HG03175 (cell line): ENCODE results near the gene SPATA21.
"Not testable (repeated sequence)": the region's sequence is repeated elsewhere in the genome, so short reads cannot be mapped to it uniquely, and the experiment has no call there.

Source experiments
- ATAC-seq: cut with Tn5 transposase; IDR thresholded peaks from one replicate; pipeline ENCODE4 v1.9.1; 2021; ENCODE audit warnings: mild to moderate bottlenecking, moderate library complexity; ENCODE audit not compliant: unreplicated experiment

SPATA21 gene

GRCh38 chr1:16436946-16437474 is at the start of gene SPATA21:
Gene SPATA21, minus strand, starts transcription at chr1:16437424. Its CDS starts 6,053 bp downstream, at chr1:16431371.
- no peak for ATAC-seq

- ATAC-seq: not testable (repeated sequence)
Observed at GRCh38 chr1:16487011-16487410, 49.8 kb upstream of the SPATA21 start.

- not testable (repeated sequence) for ATAC-seq
Observed at GRCh38 chr1:16486316-16486715, 49.1 kb upstream of the SPATA21 start.

- ATAC-seq: no peak
Observed at GRCh38 chr1:16484931-16485330, 47.7 kb upstream of the SPATA21 start.

- ATAC-seq: no peak
Observed at GRCh38 chr1:16484501-16484835, 47.2 kb upstream of the SPATA21 start.

- ATAC-seq: not testable (repeated sequence)
Observed at GRCh38 chr1:16483639-16484500, 46.6 kb upstream of the SPATA21 start.

- ATAC-seq: not testable (repeated sequence)
Observed at GRCh38 chr1:16483146-16483545, 45.9 kb upstream of the SPATA21 start.

- ATAC-seq: no peak
Observed at GRCh38 chr1:16478091-16478490, 40.9 kb upstream of the SPATA21 start.

- not testable (repeated sequence) for ATAC-seq
Observed at GRCh38 chr1:16475771-16476770, 38.8 kb upstream of the SPATA21 start.

- not testable (repeated sequence) for ATAC-seq
Observed at GRCh38 chr1:16474891-16475290, 37.7 kb upstream of the SPATA21 start.

GRCh38 chr1:16474166-16474800 is 37.1 kb upstream of the SPATA21 start:
- ATAC-seq: no peak

- no peak for ATAC-seq
Observed at GRCh38 chr1:16468558-16468957, 31.3 kb upstream of the SPATA21 start.

- ATAC-seq: no peak
Observed at GRCh38 chr1:16464917-16465625, 27.8 kb upstream of the SPATA21 start.

GRCh38 chr1:16462773-16463330 is 25.6 kb upstream of the SPATA21 start:
- no peak for ATAC-seq

GRCh38 chr1:16461681-16462080 is 24.5 kb upstream of the SPATA21 start:
- ATAC-seq: no peak

- no peak for ATAC-seq
Observed at GRCh38 chr1:16459352-16459925, 22.2 kb upstream of the SPATA21 start.

GRCh38 chr1:16458831-16459230 is 21.6 kb upstream of the SPATA21 start:
- ATAC-seq: no peak

- not testable (repeated sequence) for ATAC-seq
Observed at GRCh38 chr1:16456151-16456550, 18.9 kb upstream of the SPATA21 start.

- ATAC-seq: not testable (repeated sequence)
Observed at GRCh38 chr1:16454909-16455308, 17.7 kb upstream of the SPATA21 start.
